Measurements from ENCODE around the gene LYSMD1. TPM values are rescaled to one million over a fixed set of nuclear protein-coding genes. Genes with fewer than 3 reads are reported as not detected.
A peak's percentile ranks its signal among the peaks of the same experiment; 100 is the strongest.

LYSMD1 gene
- total and polyA plus RNA-seq, 2 of the 8 experiments (the other 6 are each of a cell fraction or from before 2014, with no cell fraction given), result 2.4 to 6.0 TPM

GRCh38 chr1:151130987-151131586 is 34.6 kb downstream of the LYSMD1 start (continued):
- TF ChIP-seq TAF7 (optimal IDR thresholded peaks at IDR 0.05; ENCODE audit: borderline replicate concordance, low read depth, low read length), result no peak
- TF ChIP-seq RFX5 (IDR thresholded peaks at IDR 0.05; ENCODE audit: borderline replicate concordance, low read depth, low read length), result no peak
- no peak for TF ChIP-seq RNF2 (IDR thresholded peaks at IDR 0.05; ENCODE audit: borderline replicate concordance, low read depth, low read length, missing control alignments, poor library complexity, severe bottlenecking)
- peak; percentile 9; the same call in 1 of the 2 replicates for TF ChIP-seq BACH1 (IDR thresholded peaks at IDR 0.05; ENCODE audit: low read length)
- TF ChIP-seq ATF3 (IDR thresholded peaks at IDR 0.05; ENCODE audit: insufficient read depth, low read depth, low read length), result no peak
- no peak for TF ChIP-seq JUN (IDR thresholded peaks at IDR 0.05; ENCODE audit: low read depth, low read length)
- TF ChIP-seq CBX5 (IDR thresholded peaks at IDR 0.05; ENCODE audit: low read depth, low read length), result no peak
- TF ChIP-seq SP4 (IDR thresholded peaks at IDR 0.05; ENCODE audit: low read length), result no peak
- peak; percentile 75 for TF ChIP-seq E2F6 (IDR thresholded peaks at IDR 0.05)
- no peak for TF ChIP-seq POU5F1 (IDR thresholded peaks at IDR 0.05; ENCODE audit: low read depth, low read length)
- peak; percentile 57 for TF ChIP-seq SP2 (IDR thresholded peaks at IDR 0.05; ENCODE audit: low read length)
- TF ChIP-seq POLR2A (IDR thresholded peaks at IDR 0.05; ENCODE audit: control extremely low read depth in 1 of 2, low read depth in 2 of 2, low read length in 2 of 2), result peak in 1 of 2 experiments; percentile 67; a peak in 1 of 3 replicates
- TF ChIP-seq TBP (IDR thresholded peaks at IDR 0.05; ENCODE audit: low read depth, low read length), result peak; percentile 56; the same call in 1 of the 2 replicates
- no peak for TF ChIP-seq NANOG (IDR thresholded peaks at IDR 0.05; ENCODE audit: insufficient read depth, low read depth, low read length, poor library complexity, severe bottlenecking)
- TF ChIP-seq CBX8 (IDR thresholded peaks at IDR 0.05; ENCODE audit: borderline replicate concordance, low read depth, low read length), result no peak
- no peak for TF ChIP-seq EZH2 (IDR thresholded peaks at IDR 0.05; ENCODE audit: low read depth, low read length, severe bottlenecking)
- no peak for TF ChIP-seq KDM4A (IDR thresholded peaks at IDR 0.05; ENCODE audit: low read depth, low read length, severe bottlenecking)
- no peak for TF ChIP-seq ATF2 (IDR thresholded peaks at IDR 0.05; ENCODE audit: low read length)
- TF ChIP-seq KDM1A (IDR thresholded peaks at IDR 0.05; ENCODE audit: borderline replicate concordance, low read length), result peak; percentile 95
- TF ChIP-seq SUZ12 (IDR thresholded peaks at IDR 0.05; ENCODE audit: low read length), result no peak
